ENCODE results near the gene C5orf46.
"Not testable (repeated sequence)": the region's sequence is repeated elsewhere in the genome, so short reads cannot be mapped to it uniquely, and the experiment has no call there.

The C5orf46 gene

DNA sequence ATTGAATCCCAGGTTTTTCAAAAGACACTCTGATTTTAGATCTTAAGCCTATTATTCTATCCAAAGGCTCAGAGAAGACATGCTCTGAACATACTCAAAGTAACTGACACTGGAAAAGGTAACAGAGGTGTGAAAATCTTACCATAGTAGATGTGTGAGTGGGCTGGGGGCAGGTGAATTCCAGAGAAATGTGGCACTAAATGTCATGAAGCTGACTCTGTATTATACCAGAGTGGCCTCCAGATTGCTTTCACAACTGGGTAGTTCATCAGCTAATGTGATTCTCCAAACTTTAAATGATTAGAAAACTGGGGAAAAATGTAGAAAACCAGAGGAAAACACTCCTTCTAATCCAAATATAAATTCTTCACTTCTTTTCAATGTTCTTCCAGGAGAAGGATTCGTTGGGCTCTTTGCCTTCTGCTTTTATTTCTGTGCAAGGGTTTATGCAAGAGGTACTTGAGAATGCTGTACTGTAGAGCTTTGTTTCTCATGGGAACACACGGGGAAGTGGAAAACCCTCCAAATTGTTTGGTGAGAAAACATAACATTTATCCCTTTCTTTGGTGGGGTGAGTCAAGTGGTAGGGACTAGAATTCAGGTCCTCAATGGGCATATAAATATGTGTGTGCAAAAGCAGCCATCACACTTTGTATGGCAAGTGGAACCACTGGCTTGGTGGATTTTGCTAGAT, 28.1 kb downstream of the C5orf46 start, which contains the start of gene SCGB3A2:
Gene SCGB3A2 (plus strand): TSS at position 646 of the 694 bp plus-strand sequence. CDS start 93 bp downstream, outside the sequence.
- H3K4me3 ChIP-seq (ENCODE audit: low read length) = no peak within 1 kb of the TSS
- no peak for TF ChIP-seq CTCF (conservative IDR thresholded peaks at IDR 0.05; ENCODE audit: low read depth, low read length)
- no peak for DNase-seq (ENCODE audit: low read depth)

- H3K4me3 ChIP-seq (ENCODE audit: low read length) = no peak overlapping the region
- DNase-seq (ENCODE audit: low read depth) = no peak
- TF ChIP-seq CTCF (conservative IDR thresholded peaks at IDR 0.05; ENCODE audit: low read depth, low read length) = no peak
Observed at GRCh38 chr5:147876626-147877025, 29.7 kb downstream of the C5orf46 start.

- no peak for TF ChIP-seq CTCF (conservative IDR thresholded peaks at IDR 0.05; ENCODE audit: low read depth, low read length)
- DNase-seq (ENCODE audit: low read depth) = no peak
- H3K4me3 ChIP-seq (ENCODE audit: low read length) = no peak overlapping the region
Observed at GRCh38 chr5:147876141-147876540, 30.2 kb downstream of the C5orf46 start.

- no peak overlapping the region for H3K4me3 ChIP-seq (ENCODE audit: low read length)
- TF ChIP-seq CTCF (conservative IDR thresholded peaks at IDR 0.05; ENCODE audit: low read depth, low read length) = no peak
- no peak for DNase-seq (ENCODE audit: low read depth)
Observed at GRCh38 chr5:147874910-147875367, 31.4 kb downstream of the C5orf46 start.

GRCh38 chr5:147874118-147874875, 32.0 kb downstream of the C5orf46 start:
- not testable (repeated sequence) for H3K4me3 ChIP-seq (ENCODE audit: low read length); DNase-seq (ENCODE audit: low read depth)

DNA sequence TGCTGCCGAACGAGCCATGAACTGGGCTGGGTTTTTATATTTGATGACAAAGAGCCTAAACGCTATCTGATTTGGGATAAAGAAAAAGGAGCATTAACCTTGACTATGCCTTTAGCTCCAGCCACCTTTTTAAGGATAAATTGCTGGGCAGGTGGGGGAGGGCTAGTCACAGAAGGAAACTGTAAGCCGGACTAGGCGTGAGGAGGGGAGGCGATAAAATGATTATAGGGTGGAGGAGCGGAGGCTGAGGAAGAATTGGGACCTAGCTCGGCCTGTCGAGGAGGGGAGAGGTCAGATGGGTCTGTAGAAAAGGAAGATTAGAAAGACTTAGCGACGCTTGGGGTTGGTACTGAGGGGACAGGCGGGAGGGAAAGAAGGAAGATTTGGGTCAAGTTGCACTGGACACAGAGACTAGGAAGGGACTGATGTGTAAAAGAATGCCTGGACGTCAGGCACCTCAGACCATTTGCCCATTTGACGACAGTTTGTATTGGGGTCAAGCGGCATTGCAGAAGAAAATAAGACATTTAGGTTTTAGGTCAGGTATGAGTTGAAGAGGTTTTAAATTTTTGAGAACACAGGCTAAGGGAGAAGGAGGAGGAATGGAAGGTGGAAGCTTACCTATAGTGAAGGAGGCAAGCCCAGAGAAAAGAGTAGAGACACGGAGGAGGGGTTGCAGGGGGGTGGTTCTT, 33.4 kb downstream of the C5orf46 start:
- H3K4me3 ChIP-seq (ENCODE audit: low read length); DNase-seq (ENCODE audit: low read depth): not testable (repeated sequence)

DNA sequence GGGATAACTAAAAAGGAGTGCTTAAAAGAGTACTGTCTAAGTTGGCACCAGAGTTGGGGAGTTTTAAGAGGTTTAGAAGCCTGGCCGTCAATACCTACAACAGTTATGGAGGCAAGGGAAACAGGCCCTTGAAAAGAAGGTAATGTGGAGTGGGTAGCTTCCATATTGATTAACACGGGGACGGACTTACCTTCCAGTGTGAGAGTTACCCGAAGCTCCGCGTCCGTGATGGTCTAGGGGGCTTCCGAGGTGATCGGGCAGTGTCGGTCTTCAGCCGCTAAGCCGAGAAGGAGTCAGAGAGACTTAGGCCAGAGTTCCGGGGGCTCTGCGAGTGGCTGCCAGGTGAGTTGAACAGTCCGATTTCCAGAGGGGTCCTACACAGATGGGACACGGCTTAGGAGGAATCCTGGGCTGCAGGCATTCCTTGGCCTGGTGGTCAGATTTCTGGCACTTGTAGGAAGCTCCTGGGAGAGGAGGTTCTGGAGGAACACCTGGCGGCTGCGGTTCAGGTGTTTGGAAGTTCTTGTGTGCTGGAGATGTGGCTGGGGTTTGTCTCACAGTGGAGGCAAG, 34.3 kb downstream of the C5orf46 start:
- not testable (repeated sequence) for H3K4me3 ChIP-seq (ENCODE audit: low read length); DNase-seq (ENCODE audit: low read depth)

DNA sequence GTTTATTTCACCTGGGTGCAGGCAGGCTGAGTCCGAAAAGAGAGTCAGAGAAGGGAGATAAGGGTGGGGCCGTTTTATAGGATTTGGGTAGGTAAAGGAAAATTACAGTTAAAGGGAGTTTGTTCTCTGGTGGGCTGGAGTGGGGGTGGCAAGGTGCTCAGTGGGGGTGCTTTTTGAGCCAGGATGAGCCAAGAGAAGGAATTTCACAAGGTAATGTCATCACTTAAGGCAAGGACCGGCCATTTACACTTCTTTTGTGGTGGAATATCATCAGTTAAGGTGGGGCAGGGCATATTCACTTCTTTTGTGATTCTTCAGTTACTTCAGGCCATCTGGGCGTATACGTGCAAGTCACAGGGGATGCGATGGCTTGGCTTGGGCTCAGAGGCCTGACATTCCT, 36.4 kb downstream of the C5orf46 start:
- H3K4me3 ChIP-seq (ENCODE audit: low read length); DNase-seq (ENCODE audit: low read depth): not testable (repeated sequence)

DNA sequence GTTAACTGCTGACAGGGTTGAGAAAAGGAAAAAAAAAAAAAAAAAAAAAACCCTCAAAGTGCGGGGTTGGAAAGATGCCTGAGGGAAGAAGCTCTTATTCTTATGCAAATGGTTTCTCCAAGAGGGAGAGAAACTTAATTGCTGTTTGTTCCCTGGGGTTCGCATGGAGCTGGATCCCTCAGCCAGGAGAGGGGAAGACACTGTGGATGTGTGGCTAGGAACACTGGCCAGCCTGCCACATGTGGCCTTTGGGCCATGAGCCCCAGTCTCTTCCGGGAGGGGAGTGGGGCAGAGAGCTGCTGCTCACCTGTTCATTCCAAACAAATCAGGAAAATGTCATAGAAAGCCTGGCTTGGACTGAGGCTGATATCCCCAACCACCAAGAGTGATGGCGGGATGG, 37.2 kb downstream of the C5orf46 start:
- DNase-seq (ENCODE audit: low read depth) = no peak
- TF ChIP-seq CTCF (conservative IDR thresholded peaks at IDR 0.05; ENCODE audit: low read depth, low read length) = no peak
- no peak overlapping the region for H3K4me3 ChIP-seq (ENCODE audit: low read length)

Data from retinal pigment epithelial cell (primary cell).